ENCODE measurements around the gene PRSS1.
"Not testable (repeated sequence)": the region's sequence is repeated elsewhere in the genome, so short reads cannot be mapped to it uniquely, and the experiment has no call there.

The PRSS1 gene

DNA sequence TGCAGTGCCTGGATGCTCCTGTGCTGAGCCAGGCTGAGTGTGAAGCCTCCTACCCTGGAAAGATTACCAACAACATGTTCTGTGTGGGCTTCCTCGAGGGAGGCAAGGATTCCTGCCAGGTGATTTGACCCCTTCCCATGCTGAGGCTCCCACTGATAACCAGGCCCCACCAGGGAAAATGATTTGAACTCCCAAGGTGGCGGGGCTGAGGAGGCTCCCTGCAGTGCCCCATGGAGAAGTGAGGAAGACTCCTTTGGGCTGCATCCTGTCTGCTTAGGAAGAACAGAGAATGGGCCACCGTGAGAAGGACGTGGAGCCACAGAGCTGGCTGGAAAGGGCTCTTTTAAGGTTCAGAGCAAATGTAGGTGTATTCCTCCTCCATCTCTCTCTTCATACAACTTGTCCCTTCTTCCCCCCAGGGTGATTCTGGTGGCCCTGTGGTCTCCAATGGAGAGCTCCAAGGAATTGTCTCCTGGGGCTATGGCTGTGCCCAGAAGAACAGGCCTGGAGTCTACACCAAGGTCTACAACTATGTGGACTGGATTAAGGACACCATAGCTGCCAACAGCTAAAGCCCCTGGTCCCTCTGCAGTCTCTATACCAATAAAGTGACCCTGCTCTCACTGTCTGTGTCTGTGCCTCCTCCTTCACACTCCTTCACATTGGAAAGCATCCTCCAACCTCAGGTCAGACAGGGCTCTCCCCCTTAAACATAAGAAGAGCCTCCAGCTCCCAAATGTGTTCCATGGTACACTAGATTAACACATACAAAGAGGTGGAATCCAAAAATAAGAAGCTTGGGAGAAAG, 24.9 kb downstream of the PRSS1 start:
- 88 to 92% methylated on average over 3 to 4 of the region's 4 CpGs for WGBS, 2 experiments (ENCODE audit: insufficient coverage in 2 of 2)
- Histone ChIP-seq H3K27ac (ENCODE audit: low read depth, low read length, severe bottlenecking) (no peak overlapping the region), H3K4me1 (ENCODE audit: control insufficient read depth, insufficient read depth, low read length, poor library complexity, severe bottlenecking) (no peaks in the 10 kb centered on the region), H3K4me3 (ENCODE audit: extremely low read depth, insufficient read depth, low read length, poor library complexity, severe bottlenecking) (no peak overlapping the region), H3K36me3 (ENCODE audit: control insufficient read depth, insufficient read depth, low read length) (no peaks in the 10 kb centered on the region), H3K9me3 (ENCODE audit: control insufficient read depth, low read length) (no peaks in the 10 kb centered on the region)

DNA sequence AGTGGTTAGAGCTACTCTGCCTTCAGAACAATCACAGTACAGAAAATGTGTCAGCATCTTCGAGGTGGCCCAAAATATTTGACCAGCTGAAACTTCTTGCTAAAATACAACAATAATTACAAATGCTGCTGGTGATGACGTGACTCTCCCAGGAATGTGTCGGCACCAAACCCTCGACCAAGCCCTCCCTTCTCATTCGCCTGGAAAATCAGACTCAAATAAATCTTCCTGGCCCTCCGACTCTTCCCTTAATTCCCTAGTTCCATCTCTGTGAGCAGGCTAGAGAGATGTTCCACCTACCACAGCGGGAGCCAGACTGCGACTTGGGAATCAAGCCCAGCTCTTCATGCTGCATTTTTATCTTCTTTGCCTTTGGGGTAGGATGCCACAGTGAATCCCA, 25.6 kb downstream of the PRSS1 start:
- Histone ChIP-seq H3K27ac (ENCODE audit: low read depth, low read length, severe bottlenecking) (no peak overlapping the region), H3K4me1 (ENCODE audit: control insufficient read depth, insufficient read depth, low read length, poor library complexity, severe bottlenecking) (no peaks in the 10 kb centered on the region), H3K36me3 (ENCODE audit: control insufficient read depth, insufficient read depth, low read length) (no peaks in the 10 kb centered on the region), H3K9me3 (ENCODE audit: control insufficient read depth, low read length) (no peaks in the 10 kb centered on the region), H3K4me3 (ENCODE audit: extremely low read depth, insufficient read depth, low read length, poor library complexity, severe bottlenecking) (no peak overlapping the region)
- WGBS, 2 experiments (ENCODE audit: insufficient coverage in 2 of 2): 54 to 66% methylated on average over 6 to 8 of the region's 8 CpGs

DNA sequence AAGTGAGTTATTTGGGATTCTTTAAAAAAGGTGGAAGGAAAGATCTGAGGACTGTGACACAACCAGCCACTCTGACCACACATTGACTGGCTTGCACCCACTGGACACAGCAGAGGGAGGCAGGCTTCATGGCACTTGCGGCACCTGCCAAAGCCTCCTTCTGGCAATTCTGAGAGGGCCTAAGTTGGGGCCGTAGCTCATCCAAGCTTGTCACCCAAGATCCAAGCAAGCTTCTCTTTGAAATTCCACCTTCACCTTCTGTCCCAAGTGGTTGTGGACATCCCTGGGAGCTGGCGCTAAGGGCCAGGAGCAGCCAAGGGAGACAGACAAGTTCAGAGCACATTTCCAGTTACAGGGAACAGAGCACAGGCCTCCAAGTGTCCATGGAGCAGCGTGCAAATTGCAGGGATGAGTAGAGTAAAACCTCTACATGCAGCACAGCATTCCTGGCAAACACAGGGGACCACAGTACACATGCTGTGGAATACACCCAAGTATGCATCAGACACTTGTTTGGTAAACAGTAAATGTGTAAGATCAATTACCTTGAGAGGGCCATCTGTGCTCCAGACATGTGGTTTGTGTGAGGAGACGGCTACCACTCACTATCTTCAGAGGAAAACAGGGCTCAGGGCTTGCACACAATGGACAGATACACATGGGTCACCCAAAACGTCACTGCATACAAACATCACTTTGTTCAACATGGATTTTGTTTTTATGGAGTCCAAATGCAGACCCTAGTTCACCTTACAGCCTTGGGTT, 26.3 kb downstream of the PRSS1 start:
- 45 to 78% methylated on average over 2 to 6 of the region's 6 CpGs for WGBS, 2 experiments (ENCODE audit: insufficient coverage in 2 of 2)
- H3K4me3 ChIP-seq (ENCODE audit: extremely low read depth, insufficient read depth, low read length, poor library complexity, severe bottlenecking); H3K36me3 ChIP-seq (ENCODE audit: control insufficient read depth, insufficient read depth, low read length); H3K9me3 ChIP-seq (ENCODE audit: control insufficient read depth, low read length); H3K27ac ChIP-seq (ENCODE audit: low read depth, low read length, severe bottlenecking); H3K4me1 ChIP-seq (ENCODE audit: control insufficient read depth, insufficient read depth, low read length, poor library complexity, severe bottlenecking): not testable (repeated sequence)

DNA sequence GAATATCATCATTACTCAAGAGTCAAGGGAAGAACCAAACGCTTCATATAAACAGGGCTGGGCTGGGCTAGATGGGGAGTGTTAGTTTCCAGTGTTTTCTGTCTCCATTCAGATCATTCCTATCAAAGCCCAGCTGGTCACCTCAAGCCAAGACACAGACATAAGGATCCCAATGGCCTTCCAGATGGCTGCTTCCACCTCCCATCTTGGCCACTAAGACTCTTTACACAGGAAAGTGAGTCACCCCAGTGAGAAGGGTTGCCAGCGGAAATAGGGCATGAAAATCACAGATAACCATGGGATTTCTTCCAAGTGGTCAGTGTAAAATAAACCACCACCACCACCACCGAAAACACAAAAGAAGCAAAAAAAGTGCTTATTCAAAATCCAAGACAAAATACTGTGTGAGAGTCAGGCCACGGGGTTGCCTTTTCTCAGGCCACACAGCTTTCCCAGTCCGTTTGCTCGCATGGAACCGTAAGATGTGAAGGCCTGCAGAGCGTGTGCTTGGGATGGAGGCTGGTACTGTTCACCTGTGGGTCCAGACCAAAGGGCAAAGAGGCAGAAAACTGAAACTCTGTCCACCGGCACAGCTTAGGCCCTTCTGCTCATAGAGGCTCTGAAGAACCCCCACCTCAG, 27.1 kb downstream of the PRSS1 start:
- Histone ChIP-seq H3K4me1 (ENCODE audit: control insufficient read depth, insufficient read depth, low read length, poor library complexity, severe bottlenecking) (no peaks in the 10 kb centered on the region), H3K4me3 (ENCODE audit: extremely low read depth, insufficient read depth, low read length, poor library complexity, severe bottlenecking) (no peak overlapping the region), H3K27ac (ENCODE audit: low read depth, low read length, severe bottlenecking) (no peak overlapping the region), H3K9me3 (ENCODE audit: control insufficient read depth, low read length) (no peaks in the 10 kb centered on the region), H3K36me3 (ENCODE audit: control insufficient read depth, insufficient read depth, low read length) (no peaks in the 10 kb centered on the region)
- WGBS, 2 experiments (ENCODE audit: insufficient coverage in 2 of 2): 79 to 86% methylated on average over 7 to 8 of the region's 9 CpGs

DNA sequence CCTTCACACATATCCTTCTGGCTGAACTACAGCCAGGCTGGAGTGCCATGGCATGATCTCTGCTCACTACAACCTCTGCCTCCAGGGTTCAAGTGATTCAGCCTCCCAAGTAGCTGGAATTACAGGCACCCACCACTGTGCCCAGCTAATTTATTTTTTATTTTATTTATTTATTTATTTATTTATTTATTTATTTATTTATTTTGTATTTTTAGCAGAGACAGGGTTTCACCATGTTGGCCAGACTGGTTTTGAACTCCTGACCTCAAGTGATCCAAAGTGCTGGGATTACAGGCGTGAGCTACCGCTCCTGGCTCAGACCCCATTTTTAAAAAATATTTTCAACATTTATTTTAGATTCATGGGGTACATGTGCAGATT, 27.6 kb downstream of the PRSS1 start:
- not testable (repeated sequence) for H3K27ac ChIP-seq (ENCODE audit: low read depth, low read length, severe bottlenecking); H3K4me3 ChIP-seq (ENCODE audit: extremely low read depth, insufficient read depth, low read length, poor library complexity, severe bottlenecking); H3K4me1 ChIP-seq (ENCODE audit: control insufficient read depth, insufficient read depth, low read length, poor library complexity, severe bottlenecking); H3K36me3 ChIP-seq (ENCODE audit: control insufficient read depth, insufficient read depth, low read length); H3K9me3 ChIP-seq (ENCODE audit: control insufficient read depth, low read length)
- WGBS, 2 experiments (ENCODE audit: insufficient coverage in 2 of 2): no CpG with 5 or more reads among the region's 2 CpGs

DNA sequence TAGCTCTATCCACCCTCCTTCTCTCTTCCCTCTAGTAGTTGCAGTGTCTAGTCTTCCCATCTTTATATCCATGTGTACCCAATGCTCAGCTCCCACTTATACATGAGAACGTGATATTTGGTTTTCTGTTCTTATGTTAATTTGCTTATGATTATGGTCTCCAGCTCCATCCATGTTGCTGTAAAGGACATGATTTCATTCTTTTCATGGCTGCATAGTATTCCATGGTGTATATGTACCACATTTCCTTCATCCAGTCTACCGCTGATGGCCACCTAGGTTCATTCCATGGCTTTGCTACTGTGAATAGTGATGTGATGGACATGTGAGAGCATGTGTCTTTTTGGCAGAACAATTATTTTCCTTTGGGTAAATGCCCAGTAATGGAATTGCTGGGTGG, 28.0 kb downstream of the PRSS1 start:
- no CpG with 5 or more reads among the region's 2 CpGs for WGBS, 2 experiments (ENCODE audit: insufficient coverage in 2 of 2)
- Histone ChIP-seq H3K4me1 (ENCODE audit: control insufficient read depth, insufficient read depth, low read length, poor library complexity, severe bottlenecking) (no peaks in the 10 kb centered on the region), H3K9me3 (ENCODE audit: control insufficient read depth, low read length) (no peaks in the 10 kb centered on the region), H3K4me3 (ENCODE audit: extremely low read depth, insufficient read depth, low read length, poor library complexity, severe bottlenecking) (no peak overlapping the region), H3K27ac (ENCODE audit: low read depth, low read length, severe bottlenecking) (no peak overlapping the region), H3K36me3 (ENCODE audit: control insufficient read depth, insufficient read depth, low read length) (no peaks in the 10 kb centered on the region)

DNA sequence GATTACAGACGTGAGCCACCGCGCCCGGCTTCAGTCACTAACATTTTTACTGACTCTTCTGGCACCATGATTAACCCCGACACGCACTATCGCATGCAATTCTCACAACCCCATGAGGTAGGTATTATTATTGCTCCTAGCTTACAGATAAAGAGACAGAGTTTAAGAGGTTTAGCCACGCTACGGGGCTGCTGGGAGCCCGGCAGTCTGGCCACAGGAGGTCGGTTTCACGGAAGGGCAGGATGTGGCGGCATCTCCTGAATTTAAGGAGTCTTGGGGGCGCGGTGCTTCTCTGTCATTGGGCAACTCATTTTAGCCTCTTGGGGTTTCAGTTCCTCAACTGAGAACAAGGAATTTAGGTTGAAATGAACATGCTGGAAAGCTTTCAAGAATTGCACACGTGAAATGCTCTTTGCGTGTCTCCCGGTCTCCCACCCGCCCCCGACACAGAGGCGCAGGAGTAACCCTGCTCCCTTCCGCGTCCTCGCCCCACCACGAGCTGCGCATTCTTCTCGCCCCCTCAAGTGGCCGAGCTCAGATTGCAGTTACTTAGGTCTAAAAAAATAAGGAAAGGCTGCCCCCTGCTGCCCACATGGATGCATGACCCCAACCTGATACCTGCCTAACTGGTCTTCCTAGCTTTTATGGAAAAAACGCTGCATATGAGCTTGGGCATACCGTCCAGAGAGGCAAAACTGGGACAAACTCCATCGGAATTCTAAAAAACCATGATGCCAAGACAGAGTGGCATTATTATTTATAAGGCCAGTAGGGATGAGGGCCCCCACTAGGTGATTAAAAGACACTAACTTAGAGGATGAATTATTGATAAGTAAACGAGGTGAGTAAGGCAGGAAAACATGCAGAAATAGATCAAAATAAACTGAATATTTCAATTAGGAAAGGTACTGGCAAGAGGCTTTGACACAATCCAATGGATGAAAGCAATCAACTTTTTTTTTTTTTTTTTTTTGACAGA, 33.9 kb downstream of the PRSS1 start:
- WGBS, 2 experiments (ENCODE audit: insufficient coverage in 2 of 2): 23 to 40% methylated on average over 14 to 16 of the region's 32 CpGs
- Histone ChIP-seq H3K4me1 (ENCODE audit: control insufficient read depth, insufficient read depth, low read length, poor library complexity, severe bottlenecking) (no peaks in the 10 kb centered on the region), H3K4me3 (ENCODE audit: extremely low read depth, insufficient read depth, low read length, poor library complexity, severe bottlenecking) (peak overlapping the region; percentile 21)

DNA sequence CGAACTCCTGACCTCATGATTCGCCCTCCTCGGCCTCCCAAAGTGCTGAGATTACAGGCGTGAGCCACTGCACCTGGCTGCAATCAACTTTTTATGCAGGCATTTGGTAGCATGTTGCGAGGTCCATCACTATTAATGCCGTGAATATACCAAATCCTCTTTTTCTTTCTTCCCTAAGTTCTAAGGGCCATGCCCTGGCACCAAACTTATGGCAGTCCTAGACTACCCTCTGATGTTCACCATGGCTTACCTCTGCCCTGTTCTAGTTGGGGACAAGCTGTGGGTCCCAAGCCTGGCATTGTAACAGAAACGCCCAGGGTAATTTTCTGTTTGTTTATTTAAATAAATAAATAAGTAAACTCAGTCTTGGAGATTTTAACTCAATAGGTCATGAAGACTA, 34.8 kb downstream of the PRSS1 start:
- Histone ChIP-seq H3K27ac (ENCODE audit: low read depth, low read length, severe bottlenecking) (no peak overlapping the region), H3K36me3 (ENCODE audit: control insufficient read depth, insufficient read depth, low read length) (no peaks in the 10 kb centered on the region), H3K4me1 (ENCODE audit: control insufficient read depth, insufficient read depth, low read length, poor library complexity, severe bottlenecking) (no peaks in the 10 kb centered on the region), H3K9me3 (ENCODE audit: control insufficient read depth, low read length) (no peaks in the 10 kb centered on the region), H3K4me3 (ENCODE audit: extremely low read depth, insufficient read depth, low read length, poor library complexity, severe bottlenecking) (no peak overlapping the region)
- WGBS, 2 experiments (ENCODE audit: insufficient coverage in 2 of 2): 90 to 92% methylated on average over 5 to 6 of the region's 7 CpGs

More for the DNA sequence above, 33.9 kb downstream of the PRSS1 start:
- Histone ChIP-seq H3K27ac (ENCODE audit: low read depth, low read length, severe bottlenecking) (no peak overlapping the region), H3K36me3 (ENCODE audit: control insufficient read depth, insufficient read depth, low read length) (no peaks in the 10 kb centered on the region), H3K9me3 (ENCODE audit: control insufficient read depth, low read length) (no peaks in the 10 kb centered on the region)

DNA sequence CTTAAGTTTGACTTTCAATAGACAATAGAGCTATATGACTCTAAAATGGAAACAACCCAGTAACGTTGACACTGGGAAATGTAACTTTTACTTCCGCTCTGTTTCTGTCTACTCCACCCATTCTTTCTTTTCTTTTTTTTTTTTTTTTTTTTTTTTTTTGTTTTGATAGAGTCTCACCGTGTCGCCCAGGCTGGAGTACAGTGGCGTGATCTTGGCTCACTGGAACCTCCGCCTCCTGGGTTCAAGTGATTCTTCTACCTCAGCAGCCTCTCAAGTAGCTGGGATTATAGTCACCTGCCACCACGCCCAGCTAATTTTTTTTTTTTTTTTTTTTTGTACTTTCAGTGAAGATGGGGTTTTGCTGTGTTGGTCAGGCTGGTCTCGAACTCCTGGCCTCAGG, 35.4 kb downstream of the PRSS1 start:
- no peaks in the 10 kb centered on the region for H3K36me3 ChIP-seq (ENCODE audit: control insufficient read depth, insufficient read depth, low read length)
- H3K4me3 ChIP-seq (ENCODE audit: extremely low read depth, insufficient read depth, low read length, poor library complexity, severe bottlenecking): no peak overlapping the region
- H3K9me3 ChIP-seq (ENCODE audit: control insufficient read depth, low read length): no peaks in the 10 kb centered on the region
- 92 to 100% methylated on average over 1 to 4 of the region's 8 CpGs for WGBS, 2 experiments (ENCODE audit: insufficient coverage in 2 of 2)
- no peak overlapping the region for H3K27ac ChIP-seq (ENCODE audit: low read depth, low read length, severe bottlenecking)
- H3K4me1 ChIP-seq (ENCODE audit: control insufficient read depth, insufficient read depth, low read length, poor library complexity, severe bottlenecking): no peaks in the 10 kb centered on the region

DNA sequence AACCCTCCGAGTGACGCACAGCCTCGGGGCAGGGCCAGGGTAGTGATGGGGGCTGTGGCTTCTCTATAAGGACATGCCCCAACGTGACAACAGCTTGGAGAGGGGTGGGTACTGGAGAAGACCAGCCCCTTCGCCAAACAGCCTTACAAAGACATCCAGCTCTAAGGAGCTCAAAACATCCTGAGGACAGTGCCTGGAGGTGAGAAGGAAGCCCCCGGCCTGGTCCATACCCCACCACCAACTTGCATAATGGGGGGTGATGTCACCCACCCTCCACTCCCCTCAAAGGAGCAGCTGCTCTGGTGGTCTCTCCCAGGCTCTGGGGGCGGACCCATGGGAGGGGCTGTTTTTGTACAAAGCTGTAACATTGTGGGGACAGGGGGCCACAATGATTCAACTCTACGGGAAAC, 36.6 kb downstream of the PRSS1 start:
- H3K4me3 ChIP-seq (ENCODE audit: extremely low read depth, insufficient read depth, low read length, poor library complexity, severe bottlenecking): no peak overlapping the region
- WGBS, 2 experiments (ENCODE audit: insufficient coverage in 2 of 2): 68% methylated on average over 3 of the region's 8 CpGs; no CpG with 5 or more reads in 1 of the 2 experiments
- no peaks in the 10 kb centered on the region for H3K9me3 ChIP-seq (ENCODE audit: control insufficient read depth, low read length)
- no peaks in the 10 kb centered on the region for H3K4me1 ChIP-seq (ENCODE audit: control insufficient read depth, insufficient read depth, low read length, poor library complexity, severe bottlenecking)
- no peaks in the 10 kb centered on the region for H3K36me3 ChIP-seq (ENCODE audit: control insufficient read depth, insufficient read depth, low read length)
- H3K27ac ChIP-seq (ENCODE audit: low read depth, low read length, severe bottlenecking): no peak overlapping the region
